SK-N-SH (cell line): Measurements from ENCODE around the gene PCED1B.

ENCODE experiments used
- EP300 ChIP-seq, 2 experiments: IDR thresholded peaks; 2 replicates each; pipeline versions ENCODE4 v1.4.0 to v1.6.1; 2012; ENCODE audit warnings: borderline replicate concordance in 1 of 2, low read depth in 1 of 2, low read length in 1 of 2
- EZH2phosphoT487 ChIP-seq: fragments of 200-600 bp; sonication (generic); IDR thresholded peaks from 2 replicates; pipeline ENCODE4 v1.6.1; 2017; ENCODE audit warnings: low read depth, mixed run types, mild to moderate bottlenecking, antibody characterized with exemption, moderate library complexity, borderline replicate concordance
- GABPA ChIP-seq: IDR thresholded peaks from 2 replicates; pipeline ENCODE4 v1.4.0; 2012; ENCODE audit warnings: low read depth, mild to moderate bottlenecking
- JUND ChIP-seq: IDR thresholded peaks from 2 replicates; pipeline ENCODE4 v1.4.0; 2012
- NRF1 ChIP-seq: IDR thresholded peaks from 2 replicates; pipeline ENCODE4 v1.6.1; 2012; ENCODE audit warnings: low read depth, mild to moderate bottlenecking, low read length
- RAD21 ChIP-seq: IDR thresholded peaks from 2 replicates; pipeline ENCODE4 v1.6.1; 2012; ENCODE audit warnings: mild to moderate bottlenecking, low read length
- RFX5 ChIP-seq: IDR thresholded peaks from 2 replicates; pipeline ENCODE4 v1.6.1; 2012; ENCODE audit warnings: mild to moderate bottlenecking, improper control_type of control experiment, low read length
- RXRA ChIP-seq: IDR thresholded peaks from 2 replicates; pipeline ENCODE4 v1.4.0; 2012; ENCODE audit warnings: low read depth, mild to moderate bottlenecking, borderline replicate concordance
- YY1 ChIP-seq: IDR thresholded peaks from 2 replicates; pipeline ENCODE4 v1.4.0; 2012; ENCODE audit warnings: low read depth, mild to moderate bottlenecking
- ZBTB33 ChIP-seq: IDR thresholded peaks from 2 replicates; pipeline ENCODE4 v1.4.0; 2012; ENCODE audit warnings: low read depth, borderline replicate concordance
- TF ChIP-seq, protein P1 (sequence below): fragments of 200-600 bp; sonication (generic); IDR thresholded peaks from 2 replicates; pipeline ENCODE4 v1.6.1; 2017; ENCODE audit warnings: antibody characterized with exemption, mild to moderate bottlenecking, moderate library complexity
- TF ChIP-seq, protein P2 (sequence below): IDR thresholded peaks from 2 replicates; pipeline ENCODE4 v1.4.0; 2012; ENCODE audit warnings: low read depth

DNA sequence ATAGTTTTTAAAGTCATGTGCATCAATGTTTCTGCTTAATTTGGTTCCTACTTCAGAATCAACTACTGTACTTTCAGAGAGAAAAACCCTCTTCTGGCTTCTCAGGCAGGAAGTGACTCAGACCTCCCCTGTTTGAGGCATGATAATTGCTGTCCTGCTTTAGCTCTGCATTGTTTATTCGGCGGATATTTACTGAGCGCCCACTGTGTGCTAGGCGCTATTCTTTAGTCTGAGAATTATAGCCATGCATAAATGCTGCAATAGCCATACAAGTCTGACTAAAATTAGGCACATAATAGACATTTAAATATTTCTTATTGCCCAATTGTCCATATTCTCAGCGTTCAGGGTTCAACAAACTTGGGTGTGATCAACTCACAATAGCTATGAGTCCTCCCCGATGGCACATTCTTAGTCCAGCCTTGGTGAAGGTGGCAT is 6.4 kb downstream of the PCED1B start:
- TF ChIP-seq JUND (peak; percentile 68), NRF1 (no peak), ZBTB33 (no peak), RAD21 (no peak), RFX5 (no peak), RXRA (no peak), EP300 (IDR thresholded peaks at IDR 0.05; ENCODE audit: borderline replicate concordance in 1 of 2, low read depth in 1 of 2, low read length in 1 of 2) (no peak), GABPA (no peak), YY1 (no peak), EZH2phosphoT487 (no peak)
- TF ChIP-seq, protein P1, sequence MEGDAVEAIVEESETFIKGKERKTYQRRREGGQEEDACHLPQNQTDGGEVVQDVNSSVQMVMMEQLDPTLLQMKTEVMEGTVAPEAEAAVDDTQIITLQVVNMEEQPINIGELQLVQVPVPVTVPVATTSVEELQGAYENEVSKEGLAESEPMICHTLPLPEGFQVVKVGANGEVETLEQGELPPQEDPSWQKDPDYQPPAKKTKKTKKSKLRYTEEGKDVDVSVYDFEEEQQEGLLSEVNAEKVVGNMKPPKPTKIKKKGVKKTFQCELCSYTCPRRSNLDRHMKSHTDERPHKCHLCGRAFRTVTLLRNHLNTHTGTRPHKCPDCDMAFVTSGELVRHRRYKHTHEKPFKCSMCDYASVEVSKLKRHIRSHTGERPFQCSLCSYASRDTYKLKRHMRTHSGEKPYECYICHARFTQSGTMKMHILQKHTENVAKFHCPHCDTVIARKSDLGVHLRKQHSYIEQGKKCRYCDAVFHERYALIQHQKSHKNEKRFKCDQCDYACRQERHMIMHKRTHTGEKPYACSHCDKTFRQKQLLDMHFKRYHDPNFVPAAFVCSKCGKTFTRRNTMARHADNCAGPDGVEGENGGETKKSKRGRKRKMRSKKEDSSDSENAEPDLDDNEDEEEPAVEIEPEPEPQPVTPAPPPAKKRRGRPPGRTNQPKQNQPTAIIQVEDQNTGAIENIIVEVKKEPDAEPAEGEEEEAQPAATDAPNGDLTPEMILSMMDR, result no peak
- TF ChIP-seq, protein P2, sequence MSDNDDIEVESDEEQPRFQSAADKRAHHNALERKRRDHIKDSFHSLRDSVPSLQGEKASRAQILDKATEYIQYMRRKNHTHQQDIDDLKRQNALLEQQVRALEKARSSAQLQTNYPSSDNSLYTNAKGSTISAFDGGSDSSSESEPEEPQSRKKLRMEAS, result no peak
